HG03575 (cell line): ENCODE results near the gene FAS.
"Not testable (repeated sequence)": the region's sequence is repeated elsewhere in the genome, so short reads cannot be mapped to it uniquely, and the experiment has no call there.

Experiments
- ATAC-seq: cut with Tn5 transposase; IDR thresholded peaks from one replicate; pipeline ENCODE4 v1.9.1; 2021; ENCODE audit not compliant: unreplicated experiment, insufficient number of reproducible peaks, low FRiP score; ENCODE audit errors: extremely low read depth

Gene FAS

GRCh38 chr10:88989824-88990383, 694 bp upstream of the FAS start:
- ATAC-seq = no peak

GRCh38 chr10:88991161-88991898, 732 bp downstream of the FAS start:
- no peak for ATAC-seq

GRCh38 chr10:88991899-88992320, 1.3 kb downstream of the FAS start:
- ATAC-seq = no peak

DNA sequence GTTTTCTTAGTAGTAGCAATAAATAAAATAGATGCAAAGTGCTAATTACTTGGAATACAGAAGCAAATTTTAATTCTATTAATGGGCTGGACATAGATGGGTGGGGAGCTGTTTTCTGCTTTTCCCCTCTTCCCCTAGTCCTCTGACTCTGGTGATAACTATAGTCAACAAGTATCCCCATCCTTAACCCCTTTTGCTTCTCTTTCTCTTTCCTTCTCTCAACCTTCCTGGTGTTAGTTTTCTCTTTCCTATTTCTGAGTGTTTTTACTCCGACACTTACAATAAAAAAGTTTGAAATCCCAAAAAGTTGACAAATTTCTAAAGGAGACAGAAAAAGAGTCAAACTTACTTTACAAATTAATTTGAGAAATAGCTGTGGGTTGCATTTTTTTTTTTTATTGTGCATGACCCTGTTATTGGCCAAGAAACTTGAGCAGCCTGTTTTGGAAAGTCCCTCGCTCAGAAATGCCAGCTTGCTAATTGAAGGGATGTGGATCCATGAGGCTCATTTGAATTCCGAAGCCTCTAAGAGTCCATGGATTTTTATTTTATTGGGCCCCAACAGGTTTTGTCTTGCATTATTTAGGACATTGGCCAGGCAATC, 2.4 kb downstream of the FAS start:
- no peak for ATAC-seq

DNA sequence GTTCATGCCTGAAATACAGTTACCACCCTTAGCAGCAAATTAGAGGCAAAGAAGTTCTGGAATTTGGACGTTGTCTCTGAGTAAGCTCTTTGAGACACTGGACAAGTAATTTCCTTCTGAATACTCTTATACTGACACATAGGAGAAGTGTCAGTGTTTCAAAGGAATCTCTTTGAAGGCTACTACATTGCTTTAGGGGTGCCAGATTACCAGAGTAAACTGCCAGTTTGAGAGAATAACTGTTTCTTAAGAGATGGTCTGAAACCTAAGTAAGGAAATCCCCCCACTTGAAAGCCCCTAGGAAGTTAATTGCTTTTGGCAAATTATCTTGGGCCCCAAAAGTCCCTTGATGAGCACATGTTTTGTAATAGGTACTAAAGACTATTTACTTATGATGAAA, 3.4 kb downstream of the FAS start:
- no peak for ATAC-seq

DNA sequence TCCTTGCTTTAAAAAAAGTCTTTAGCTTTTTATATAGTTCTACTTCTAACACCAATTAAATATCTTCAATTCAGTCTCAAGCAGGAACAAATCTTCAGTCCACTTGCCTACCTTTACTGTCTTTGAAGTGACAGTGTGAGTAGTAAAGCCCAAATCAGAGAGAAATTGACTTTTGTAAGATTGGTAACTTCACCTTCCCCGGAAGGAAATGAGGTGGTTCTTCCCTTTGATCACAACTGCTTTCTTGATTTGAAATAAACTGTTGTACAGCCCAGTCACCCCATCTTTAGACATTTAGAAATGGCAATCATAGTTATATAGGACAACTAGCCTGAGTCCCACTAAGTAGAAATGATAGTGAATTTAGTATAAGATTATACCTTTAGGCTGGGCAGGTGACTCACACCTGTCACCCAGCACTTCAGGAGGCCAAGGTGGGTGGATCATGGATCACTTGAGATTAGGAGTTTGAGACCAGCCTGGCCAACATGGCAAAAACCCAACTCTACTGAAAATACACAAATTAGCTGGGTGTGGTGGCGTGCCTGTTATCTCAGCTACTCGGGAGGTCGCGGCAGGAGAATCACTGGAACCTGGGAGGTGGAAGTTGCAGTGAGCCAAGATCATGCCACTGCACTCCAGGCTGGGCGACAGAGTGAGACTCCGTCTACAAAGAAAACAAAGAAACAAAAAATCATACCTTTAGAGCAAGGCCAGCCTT, 4.7 kb downstream of the FAS start:
- ATAC-seq = no peak

DNA sequence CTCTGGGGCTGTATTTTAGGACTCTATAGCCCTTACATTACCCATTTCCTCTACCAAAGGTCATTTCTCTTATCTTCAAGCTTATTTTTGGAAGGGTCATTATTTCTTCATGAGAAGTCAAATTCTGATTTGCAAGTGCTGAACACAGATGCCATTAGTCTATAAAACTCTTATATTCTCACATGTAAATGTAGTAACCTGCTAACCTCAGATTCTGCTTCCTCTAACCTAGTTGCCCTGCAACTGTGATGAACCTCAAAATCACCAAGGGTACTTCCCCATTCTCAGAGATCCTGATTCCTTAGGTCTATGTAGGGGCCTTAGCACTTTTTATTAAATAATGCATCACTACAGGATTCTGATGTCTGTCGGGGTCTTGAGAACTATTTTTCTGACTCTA, 6.3 kb downstream of the FAS start:
- ATAC-seq = no peak

- ATAC-seq = no peak
These were observed 9.0 kb downstream of the FAS start for GRCh38 chr10:88999625-89000024.

GRCh38 chr10:89001024-89001728, 10.6 kb downstream of the FAS start:
- no peak for ATAC-seq

GRCh38 chr10:89001729-89002072, 11.1 kb downstream of the FAS start:
- ATAC-seq = no peak

DNA sequence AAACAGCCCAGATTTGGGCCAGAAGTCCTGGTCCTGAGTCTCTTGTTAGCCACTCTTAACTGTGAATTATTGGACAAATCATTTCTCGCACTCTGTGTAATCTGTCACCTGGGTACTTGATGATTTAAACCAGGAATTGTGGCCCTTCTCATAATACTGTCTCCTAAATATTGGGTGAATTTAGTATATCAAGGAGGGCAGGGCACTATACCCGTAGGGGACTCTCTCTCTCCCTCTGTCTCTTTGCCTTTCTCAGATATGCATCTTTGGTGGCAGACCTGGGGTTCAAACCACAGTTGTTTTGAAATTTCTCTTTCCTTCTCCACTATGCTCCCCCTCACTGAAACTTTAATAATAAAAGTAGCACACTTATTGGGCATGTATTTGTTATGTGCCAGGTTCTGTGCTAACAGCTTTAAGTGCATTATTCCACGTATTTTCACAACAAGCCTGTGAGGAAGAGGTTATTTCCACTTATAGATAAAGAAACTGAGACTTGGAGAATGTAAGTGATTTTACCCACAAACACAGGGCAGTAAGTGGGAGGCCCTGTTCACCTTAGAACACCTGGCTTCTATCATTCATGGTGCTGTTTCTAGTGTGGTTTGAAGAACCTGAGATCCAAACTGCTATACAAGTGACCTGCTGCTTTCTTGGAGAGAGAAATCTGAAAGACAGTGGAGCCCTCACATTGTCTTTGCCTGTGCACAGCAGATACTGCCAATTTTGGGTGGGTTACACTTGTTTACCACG, 11.8 kb downstream of the FAS start:
- ATAC-seq = no peak

DNA sequence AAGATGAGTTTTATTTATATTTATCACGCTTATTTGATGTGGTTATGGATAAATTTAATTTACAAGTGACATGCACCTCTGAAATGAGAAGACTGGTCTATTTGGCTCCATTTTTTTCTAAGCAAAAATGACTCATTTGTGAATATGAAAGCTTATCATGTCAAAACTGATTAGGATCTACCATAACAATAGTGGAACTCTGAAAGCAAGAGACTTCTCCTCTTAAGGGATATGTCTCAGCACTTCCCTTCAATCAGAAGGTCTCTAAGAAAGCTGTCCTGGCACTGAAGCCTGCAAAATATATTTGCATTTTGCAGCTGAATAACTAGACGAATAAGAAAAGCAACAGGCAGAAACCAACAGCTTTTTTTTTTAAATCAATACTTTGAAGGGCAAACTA, 12.7 kb downstream of the FAS start:
- ATAC-seq = no peak

DNA sequence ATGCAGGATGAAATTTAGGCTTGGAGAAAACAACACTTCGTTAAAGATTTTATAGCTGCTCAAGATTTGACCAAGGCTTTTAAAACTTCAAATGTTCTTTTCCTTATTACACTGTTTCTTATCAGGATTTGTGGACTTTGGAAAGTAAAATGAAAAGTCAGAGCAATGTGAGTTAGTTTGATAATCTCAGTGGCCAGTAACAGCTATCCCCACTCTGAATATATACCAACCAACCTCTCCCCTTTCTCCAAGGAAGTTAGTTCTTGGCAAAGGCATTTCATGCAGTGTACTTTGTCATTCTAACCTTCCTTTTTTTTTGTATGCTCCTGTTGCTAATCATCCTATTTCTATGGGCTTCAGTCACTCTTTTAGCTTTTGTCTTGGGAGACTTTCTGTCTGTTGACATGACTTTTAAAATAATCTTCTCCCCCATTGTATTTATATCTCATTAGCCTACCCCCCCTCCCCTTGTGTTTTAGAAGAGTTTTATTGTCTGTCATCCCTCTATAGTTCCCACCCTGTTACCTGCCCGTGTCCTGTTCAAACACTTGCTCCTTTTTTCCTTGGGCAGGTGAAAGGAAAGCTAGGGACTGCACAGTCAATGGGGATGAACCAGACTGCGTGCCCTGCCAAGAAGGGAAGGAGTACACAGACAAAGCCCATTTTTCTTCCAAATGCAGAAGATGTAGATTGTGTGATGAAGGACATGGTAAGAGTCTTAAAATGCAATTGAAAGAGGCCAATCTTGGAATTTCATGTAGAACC, 16.7 kb downstream of the FAS start:
- no peak for ATAC-seq

- ATAC-seq = not testable (repeated sequence)
These were observed 28.2 kb downstream of the FAS start for GRCh38 chr10:89018700-89019346.

GRCh38 chr10:89019569-89020327, 29.1 kb downstream of the FAS start:
- no peak for ATAC-seq

DNA sequence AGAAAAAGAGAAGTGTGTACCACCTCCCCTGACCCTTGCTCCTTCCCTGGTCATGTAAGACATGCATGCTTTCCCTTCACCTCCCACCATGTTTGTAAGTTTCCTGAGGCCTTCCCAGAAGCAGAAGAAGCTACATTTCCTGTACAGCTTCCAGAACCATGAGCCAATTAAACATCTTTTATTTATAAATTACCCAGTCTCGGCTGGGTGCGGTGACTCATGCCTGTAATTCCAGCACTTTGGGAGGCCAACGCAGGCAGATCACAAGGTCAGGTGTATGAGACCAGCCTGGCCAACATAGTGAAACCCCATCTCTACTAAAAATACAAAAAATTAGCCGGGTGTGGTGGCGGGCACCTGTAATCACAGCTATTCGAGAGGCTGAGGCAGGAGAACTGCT, 30.9 kb downstream of the FAS start:
- ATAC-seq = not testable (repeated sequence)

- no peak for ATAC-seq
These were observed 32.1 kb downstream of the FAS start for GRCh38 chr10:89022734-89023133.
